Loucy (cell line): Measurements from ENCODE around the gene PARVA.

Source experiments
- CTCF ChIP-seq: fragments of 200-600 bp; sonication (generic); conservative IDR thresholded peaks from 2 replicates; pipeline ENCODE4 v1.5.1; 2014; ENCODE audit warnings: mild to moderate bottlenecking, antibody characterized with exemption, low read length
- EZH2phosphoT487 ChIP-seq: fragments of 200-600 bp; IDR thresholded peaks from 2 replicates; pipeline ENCODE4 v1.6.1; 2018; ENCODE audit warnings: antibody characterized with exemption, mild to moderate bottlenecking, moderate library complexity, borderline replicate concordance

DNA sequence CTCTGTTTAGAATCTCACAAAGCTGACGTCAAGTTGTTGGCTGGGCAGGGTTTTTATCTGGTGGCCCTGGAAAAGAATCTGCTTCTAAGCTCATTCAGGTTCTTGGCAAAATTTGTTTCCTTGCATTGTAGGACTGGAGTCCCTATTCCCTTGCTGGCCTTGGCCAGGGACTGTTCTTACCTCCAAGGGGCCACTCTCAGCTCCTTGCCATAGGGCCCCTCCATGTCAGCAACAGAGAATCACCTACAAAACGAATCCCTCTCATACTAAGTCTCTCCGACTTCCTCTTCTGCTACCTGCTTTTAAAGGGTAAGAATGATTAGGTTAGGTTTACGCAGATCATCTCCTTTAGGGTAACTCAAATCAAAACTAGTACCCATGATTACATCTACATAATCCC lies 63.2 kb downstream of the PARVA start:
- no peak for TF ChIP-seq CTCF
- no peak for TF ChIP-seq EZH2phosphoT487
